DOHH2 (cell line): ENCODE data around the gene LMOD1.
"Not testable (repeated sequence)": the region's sequence is repeated elsewhere in the genome, so short reads cannot be mapped to it uniquely, and the experiment has no call there.

Experiments
- H3F3A ChIP-seq: fragments of 200-600 bp; sonication (generic), shearing (Covaris generic); 2 replicates; pipeline ENCODE4 v1.6.0; 2016; ENCODE audit warnings: antibody characterized with exemption, mild to moderate bottlenecking; ENCODE audit not compliant: control insufficient read depth, insufficient read depth
- H3K27ac ChIP-seq: fragments of 200-600 bp; sonication (generic); 2 replicates; pipeline ENCODE4 v1.5.1; 2014; ENCODE audit warnings: low read depth, mild to moderate bottlenecking, low read length, moderate library complexity
- H3K27me3 ChIP-seq: fragments of 200-600 bp; sonication (generic); 2 replicates; pipeline ENCODE4 v1.6.1; 2014; ENCODE audit warnings: mild to moderate bottlenecking, low read length, mixed read lengths; ENCODE audit not compliant: control insufficient read depth
- H3K36me3 ChIP-seq: fragments of 200-600 bp; sonication (generic); 2 replicates; pipeline ENCODE4 v1.6.1; 2014; ENCODE audit warnings: mild to moderate bottlenecking, low read length, moderate library complexity, mixed read lengths; ENCODE audit not compliant: control insufficient read depth
- H3K4me1 ChIP-seq: fragments of 200-600 bp; sonication (generic); 2 replicates; pipeline ENCODE4 v1.6.1; 2014; ENCODE audit warnings: mild to moderate bottlenecking, low read length, mixed read lengths; ENCODE audit not compliant: control insufficient read depth
- H3K4me2 ChIP-seq: fragments of 200-600 bp; sonication (generic); 2 replicates; pipeline ENCODE4 v1.6.0; 2014; ENCODE audit warnings: mild to moderate bottlenecking, low read length, moderate library complexity
- H3K4me3 ChIP-seq: fragments of 200-600 bp; sonication (generic); 2 replicates; pipeline ENCODE4 v1.5.1; 2014; ENCODE audit warnings: mild to moderate bottlenecking, low read length, mixed read lengths
- H3K79me2 ChIP-seq: fragments of 200-600 bp; sonication (generic); 2 replicates; pipeline ENCODE4 v1.6.1; 2014; ENCODE audit warnings: mild to moderate bottlenecking, low read length, mixed read lengths; ENCODE audit not compliant: control insufficient read depth
- H3K9me2 ChIP-seq: fragments of 200-600 bp; sonication (generic); replicated peaks from 2 replicates; pipeline ENCODE4 v1.6.1; 2014; ENCODE audit warnings: mild to moderate bottlenecking, low read length, mixed read lengths; ENCODE audit not compliant: control insufficient read depth
- H3K9me3 ChIP-seq: fragments of 200-600 bp; sonication (generic); 2 replicates; pipeline ENCODE4 v1.6.1; 2014; ENCODE audit warnings: antibody characterized with exemption, low read length, mixed read lengths; ENCODE audit not compliant: control insufficient read depth, insufficient read depth
- H4K20me1 ChIP-seq: fragments of 200-600 bp; sonication (generic); 2 replicates; pipeline ENCODE4 v1.6.0; 2014; ENCODE audit warnings: low read depth, mild to moderate bottlenecking, antibody characterized with exemption, low read length, moderate library complexity; ENCODE audit not compliant: control insufficient read depth, insufficient read depth
- CTCF ChIP-seq: fragments of 200-600 bp; sonication (generic); IDR thresholded peaks from one replicate; pipeline ENCODE4 v1.5.1; 2014; ENCODE audit warnings: antibody characterized with exemption, mild to moderate bottlenecking, low read depth, low read length; ENCODE audit not compliant: poor library complexity, severe bottlenecking
- EZH2phosphoT487 ChIP-seq: fragments of 200-600 bp; sonication (generic); IDR thresholded peaks from 2 replicates; pipeline ENCODE4 v1.6.1; 2017; ENCODE audit warnings: borderline replicate concordance, mild to moderate bottlenecking, antibody characterized with exemption, low read length, moderate library complexity, mixed read lengths

Gene LMOD1

GRCh38 chr1:201968202-201968925, 22.0 kb upstream of the LMOD1 start:
- peaks cover 65% of the 10 kb centered on the region for H3K36me3 ChIP-seq
- H3K4me1 ChIP-seq, result peaks cover 7% of the 10 kb centered on the region
- 0 out of 2 replicates have a peak, but pooled peaks cover 2% of the 10 kb centered on the region for H3K79me2 ChIP-seq
- peaks cover 5% of the 10 kb centered on the region; the same call in 1 of the 2 replicates for H4K20me1 ChIP-seq
- TF ChIP-seq CTCF (no peak), EZH2phosphoT487 (no peak)
- H3K9me3 ChIP-seq, result no peaks in the 10 kb centered on the region
- H3K4me2 ChIP-seq, result no peak overlapping the region
- H3K9me2 ChIP-seq, result no peaks in the 10 kb centered on the region
- H3K27me3 ChIP-seq, result no peaks in the 10 kb centered on the region
- no peak overlapping the region for H3K27ac ChIP-seq
- H3K4me3 ChIP-seq, result no peak overlapping the region
- H3F3A ChIP-seq, result peaks cover 22% of the 10 kb centered on the region

DNA sequence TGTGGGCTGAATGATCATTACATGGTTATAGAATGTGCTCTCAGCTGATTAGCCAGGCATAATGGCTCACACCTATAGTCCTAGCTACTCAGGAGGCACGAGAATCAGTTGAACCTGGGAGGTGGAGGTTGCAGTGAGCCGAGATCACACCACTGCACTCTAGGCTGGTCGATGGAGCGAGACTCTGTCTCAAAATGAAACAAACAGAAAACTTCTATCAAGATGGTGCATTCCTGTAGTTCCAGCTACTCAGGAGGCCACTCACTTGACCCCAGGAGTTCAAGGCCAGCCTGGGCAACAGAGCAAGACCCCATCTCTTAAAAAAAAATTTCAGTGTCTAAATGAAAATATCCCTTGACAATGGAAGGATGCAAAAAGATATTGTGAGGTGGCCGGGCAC, 19.8 kb upstream of the LMOD1 start:
- H3K27ac ChIP-seq, result no peak overlapping the region
- H3F3A ChIP-seq, result peaks cover 19% of the 10 kb centered on the region
- TF ChIP-seq CTCF, result no peak
- no peak for TF ChIP-seq EZH2phosphoT487
- H3K27me3 ChIP-seq, result no peaks in the 10 kb centered on the region
- H3K36me3 ChIP-seq, result peaks cover 86% of the 10 kb centered on the region
- no peaks in the 10 kb centered on the region for H3K9me3 ChIP-seq
- H3K4me1 ChIP-seq, result peaks cover 8% of the 10 kb centered on the region
- no peak overlapping the region for H3K4me2 ChIP-seq
- H3K4me3 ChIP-seq, result no peak overlapping the region
- peaks cover 5% of the 10 kb centered on the region; the same call in 1 of the 2 replicates for H4K20me1 ChIP-seq
- H3K79me2 ChIP-seq, result peaks cover 6% of the 10 kb centered on the region
- no peaks in the 10 kb centered on the region for H3K9me2 ChIP-seq

DNA sequence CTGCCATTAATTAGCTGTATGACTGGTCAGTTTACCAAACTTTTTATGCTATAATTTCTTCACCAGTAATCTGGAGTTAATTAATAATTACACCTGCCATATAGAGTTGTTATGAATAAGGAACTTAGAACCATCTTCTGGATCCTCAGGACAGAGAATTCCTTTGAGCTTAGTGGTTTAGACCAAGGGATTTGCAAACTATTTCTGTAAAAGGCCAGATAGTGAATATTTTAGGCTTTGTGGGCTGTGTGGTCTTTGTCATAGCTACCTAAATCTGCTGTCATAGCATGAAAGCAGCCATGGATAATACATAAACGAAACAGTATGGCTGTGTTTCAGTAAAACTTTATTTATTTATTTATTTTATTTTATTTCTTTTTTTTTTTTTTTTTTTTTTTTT, 17.9 kb upstream of the LMOD1 start:
- H3K9me3 ChIP-seq, result no peaks in the 10 kb centered on the region
- peaks cover 6% of the 10 kb centered on the region for H3K79me2 ChIP-seq
- no peak overlapping the region for H3K4me2 ChIP-seq
- peaks cover 2% of the 10 kb centered on the region; the same call in 1 of the 2 replicates for H4K20me1 ChIP-seq
- no peak overlapping the region for H3K4me3 ChIP-seq
- H3K27ac ChIP-seq, result no peak overlapping the region
- H3K9me2 ChIP-seq, result no peaks in the 10 kb centered on the region
- TF ChIP-seq EZH2phosphoT487 (no peak), CTCF (no peak)
- H3K36me3 ChIP-seq, result peaks cover 79% of the 10 kb centered on the region
- H3K27me3 ChIP-seq, result no peaks in the 10 kb centered on the region
- H3K4me1 ChIP-seq, result peaks cover 8% of the 10 kb centered on the region
- peaks cover 9% of the 10 kb centered on the region; the same call in 1 of the 2 replicates for H3F3A ChIP-seq

DNA sequence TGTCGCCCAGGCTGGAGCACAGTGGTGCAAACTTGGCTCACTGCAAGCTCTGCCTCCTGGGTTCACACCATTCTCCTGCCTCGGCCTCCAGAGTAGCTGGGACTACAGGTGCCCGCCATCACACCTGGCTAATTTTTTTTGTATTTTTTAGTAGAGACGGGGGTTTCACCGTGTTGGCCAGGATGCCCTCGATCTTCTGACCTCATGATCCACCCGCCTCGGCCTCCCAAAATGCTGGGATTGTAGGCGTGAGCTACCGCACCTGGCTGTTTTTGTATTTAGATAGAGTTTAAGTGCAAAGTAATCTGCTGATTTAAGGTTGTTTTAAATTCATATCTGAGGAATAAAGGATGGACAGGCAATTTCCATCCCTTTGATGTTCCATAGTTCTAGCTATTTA, 16.0 kb upstream of the LMOD1 start:
- H3K9me2 ChIP-seq, H3K27ac ChIP-seq, H3F3A ChIP-seq, H3K27me3 ChIP-seq, H3K4me1 ChIP-seq, H3K4me2 ChIP-seq, H3K4me3 ChIP-seq, H4K20me1 ChIP-seq, H3K9me3 ChIP-seq: not testable (repeated sequence)
- Histone ChIP-seq H3K79me2 (peaks cover 22% of the 10 kb centered on the region), H3K36me3 (peaks cover 81% of the 10 kb centered on the region)
